Measurements from ENCODE around the gene WNK3. TPM values are rescaled to one million over a fixed set of nuclear protein-coding genes. Genes with fewer than 3 reads are reported as not detected.

Gene WNK3
- total and polyA plus RNA-seq, 2 of the 13 experiments (the other 11 are each of a cell fraction or from before 2014, with no cell fraction given), result 0.12 to 0.62 TPM

- TF ChIP-seq RXRA (CRISPR knock-in tag; IDR thresholded peaks at IDR 0.05), result peak; percentile 47; the same call in 1 of the 2 replicates
- TF ChIP-seq CEBPB (IDR thresholded peaks at IDR 0.05; ENCODE audit: borderline replicate concordance, low read depth, low read length), result peak; percentile 78
- peak; percentile 78 for TF ChIP-seq ARID5B (CRISPR knock-in tag; IDR thresholded peaks at IDR 0.05)
- TF ChIP-seq FOXP4 (CRISPR knock-in tag; IDR thresholded peaks at IDR 0.05), result peak; percentile 51; the same call in 1 of the 2 replicates
- TF ChIP-seq ZNF230 (CRISPR knock-in tag; IDR thresholded peaks at IDR 0.05), result no peak
- TF ChIP-seq IKZF5 (CRISPR knock-in tag; IDR thresholded peaks at IDR 0.05), result 0 out of 2 replicates have a peak, but pooled peaks have one; percentile 29
- TF ChIP-seq, protein P1, sequence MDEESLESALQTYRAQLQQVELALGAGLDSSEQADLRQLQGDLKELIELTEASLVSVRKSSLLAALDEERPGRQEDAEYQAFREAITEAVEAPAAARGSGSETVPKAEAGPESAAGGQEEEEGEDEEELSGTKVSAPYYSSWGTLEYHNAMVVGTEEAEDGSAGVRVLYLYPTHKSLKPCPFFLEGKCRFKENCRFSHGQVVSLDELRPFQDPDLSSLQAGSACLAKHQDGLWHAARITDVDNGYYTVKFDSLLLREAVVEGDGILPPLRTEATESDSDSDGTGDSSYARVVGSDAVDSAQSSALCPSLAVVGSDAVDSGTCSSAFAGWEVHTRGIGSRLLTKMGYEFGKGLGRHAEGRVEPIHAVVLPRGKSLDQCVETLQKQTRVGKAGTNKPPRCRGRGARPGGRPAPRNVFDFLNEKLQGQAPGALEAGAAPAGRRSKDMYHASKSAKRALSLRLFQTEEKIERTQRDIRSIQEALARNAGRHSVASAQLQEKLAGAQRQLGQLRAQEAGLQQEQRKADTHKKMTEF (CRISPR knock-in tag; IDR thresholded peaks at IDR 0.05), result peak; percentile 47; the same call in 1 of the 2 replicates
- TF ChIP-seq NFE2L2 (IDR thresholded peaks at IDR 0.05; ENCODE audit: low read length), result no peak
- TF ChIP-seq ZNF589 (CRISPR knock-in tag; conservative IDR thresholded peaks at IDR 0.05), result no peak
- TF ChIP-seq AHR (CRISPR knock-in tag; IDR thresholded peaks at IDR 0.05), result no peak
- no peak for TF ChIP-seq ZNF678 (CRISPR knock-in tag; IDR thresholded peaks at IDR 0.05)
- TF ChIP-seq HNF4G (IDR thresholded peaks at IDR 0.05; ENCODE audit: borderline replicate concordance, low read depth, low read length), result peak; percentile 48; the same call in 1 of the 2 replicates
- no peak for TF ChIP-seq HNF4G (CRISPR knock-in tag; IDR thresholded peaks at IDR 0.05; ENCODE audit: borderline replicate concordance, low read depth)
- TF ChIP-seq ZNF562 (CRISPR knock-in tag; IDR thresholded peaks at IDR 0.05; ENCODE audit: borderline replicate concordance), result no peak
- no peak for TF ChIP-seq KLF11 (CRISPR knock-in tag; IDR thresholded peaks at IDR 0.05)
- TF ChIP-seq YEATS4 (CRISPR knock-in tag; IDR thresholded peaks at IDR 0.05; ENCODE audit: borderline replicate concordance), result no peak
- peak; percentile 71 for TF ChIP-seq RXRB (CRISPR knock-in tag; IDR thresholded peaks at IDR 0.05; ENCODE audit: borderline replicate concordance)
- 0 out of 2 replicates have a peak, but pooled peaks have one; percentile 21 for TF ChIP-seq ATF3 (CRISPR knock-in tag; IDR thresholded peaks at IDR 0.05)
- TF ChIP-seq REL (CRISPR knock-in tag; conservative IDR thresholded peaks at IDR 0.05), result no peak
- no peak for TF ChIP-seq GTF3A (CRISPR knock-in tag; conservative IDR thresholded peaks at IDR 0.05)
- TF ChIP-seq, protein P2, sequence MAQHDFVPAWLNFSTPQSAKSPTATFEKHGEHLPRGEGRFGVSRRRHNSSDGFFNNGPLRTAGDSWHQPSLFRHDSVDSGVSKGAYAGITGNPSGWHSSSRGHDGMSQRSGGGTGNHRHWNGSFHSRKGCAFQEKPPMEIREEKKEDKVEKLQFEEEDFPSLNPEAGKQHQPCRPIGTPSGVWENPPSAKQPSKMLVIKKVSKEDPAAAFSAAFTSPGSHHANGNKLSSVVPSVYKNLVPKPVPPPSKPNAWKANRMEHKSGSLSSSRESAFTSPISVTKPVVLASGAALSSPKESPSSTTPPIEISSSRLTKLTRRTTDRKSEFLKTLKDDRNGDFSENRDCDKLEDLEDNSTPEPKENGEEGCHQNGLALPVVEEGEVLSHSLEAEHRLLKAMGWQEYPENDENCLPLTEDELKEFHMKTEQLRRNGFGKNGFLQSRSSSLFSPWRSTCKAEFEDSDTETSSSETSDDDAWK (CRISPR knock-in tag; IDR thresholded peaks at IDR 0.05), result no peak
These were observed 65.1 kb downstream of the WNK3 start (continued) for GRCh38 chrX:54292755-54293154.
